Fibroblast of the aortic adventitia (primary cell): ENCODE data around the gene GALNT12. TPM values are rescaled to one million over a fixed set of nuclear protein-coding genes. Genes with fewer than 3 reads are reported as not detected.

Source experiments
- DNase-seq: peaks from one replicate; pipeline ENCODE4 v3.0.0-alpha.2; 2010; ENCODE audit warnings: low read depth
- H3K4me3 ChIP-seq: 2 replicates; pipeline ENCODE4 v1.5.1; 2011; ENCODE audit warnings: low read depth, mild to moderate bottlenecking, control low read depth, low read length, moderate library complexity
- CTCF ChIP-seq: IDR thresholded peaks from 2 replicates; pipeline ENCODE4 v1.5.1; 2011; ENCODE audit warnings: mild to moderate bottlenecking, low read length, control low read depth, inconsistent platforms; ENCODE audit not compliant: insufficient read depth
- total RNA-seq: library from RNA; depleted of rRNA; stranded (reverse); fragments of >200 nt; gene quantifications from 2 replicates; pipeline ENCODE4 v1.2.3, GENCODE V29; 2012; ENCODE audit warnings: low replicate concordance

GALNT12 gene
- total RNA-seq, 1 donor: 24.9 TPM

DNA sequence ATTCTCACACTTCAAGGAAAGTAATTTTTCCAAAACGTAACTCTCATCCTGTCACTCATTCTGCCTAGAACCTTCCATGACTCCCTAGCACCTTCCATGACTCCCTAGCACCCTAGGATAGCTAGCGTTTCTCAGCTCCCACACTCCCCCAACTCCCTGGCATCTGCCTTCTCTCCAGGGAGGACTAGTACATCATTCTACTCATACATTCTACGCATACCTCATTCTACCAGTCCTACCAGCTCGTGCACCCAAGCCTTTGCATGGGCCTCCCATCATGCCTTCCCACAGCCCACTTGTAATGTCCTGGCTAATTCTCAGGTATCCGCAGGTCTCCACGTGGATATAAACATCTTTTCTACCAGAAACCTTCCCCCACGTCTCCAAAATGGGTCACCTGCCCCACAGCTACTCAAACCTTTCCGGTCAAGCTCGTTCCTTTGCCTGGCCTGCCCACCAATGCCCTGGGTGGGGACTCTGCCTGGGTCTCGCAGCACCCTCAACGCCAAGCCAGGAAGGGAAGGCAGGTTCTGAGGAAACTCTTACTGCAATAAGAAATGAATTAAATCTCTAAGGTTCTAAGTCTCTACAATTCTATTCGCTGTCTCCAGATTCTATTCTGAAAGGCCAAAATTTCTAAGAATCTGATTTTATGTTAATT is 12.0 kb upstream of the GALNT12 start:
- TF ChIP-seq CTCF: no peak
- H3K4me3 ChIP-seq: peak overlapping the region; percentile 73
- no peak for DNase-seq

GRCh38 chr9:98795970-98796363 is 11.5 kb upstream of the GALNT12 start:
- TF ChIP-seq CTCF: no peak
- DNase-seq: no peak
- peak overlapping the region; percentile 73 for H3K4me3 ChIP-seq

GRCh38 chr9:98796364-98797101 is 10.9 kb upstream of the GALNT12 start, which contains the start of gene ANKS6:
Gene ANKS6 (minus strand): TSS chr9:98796555. CDS start chr9:98796491, 64 bp downstream.
- peak; percentile 29 for TF ChIP-seq CTCF
- peak; percentile 62 for DNase-seq
- peak within 1 kb of the TSS; percentile 73 for H3K4me3 ChIP-seq

DNA sequence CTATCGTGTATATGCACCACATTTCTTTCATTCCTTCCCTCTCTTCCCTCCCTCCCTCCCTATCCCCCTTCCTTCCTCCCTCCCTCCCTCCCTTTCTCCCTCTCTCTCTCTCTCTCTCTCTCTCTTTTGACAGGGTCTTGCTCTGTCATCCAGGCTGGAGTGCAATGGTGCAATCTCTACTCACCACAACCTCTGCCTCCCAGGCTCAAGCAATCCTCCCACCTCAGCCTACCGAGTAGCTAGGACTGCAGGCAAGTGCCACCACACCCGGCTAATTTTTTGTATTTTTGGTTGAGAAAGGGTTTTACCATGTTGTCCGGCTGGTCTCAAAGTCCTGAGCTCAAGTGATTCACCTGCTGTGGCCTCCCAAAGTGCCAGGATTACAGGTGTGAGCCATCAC is 10.0 kb upstream of the GALNT12 start:
- H3K4me3 ChIP-seq: no peak overlapping the region
- TF ChIP-seq CTCF: no peak
- no peak for DNase-seq

GRCh38 chr9:98798254-98798653 is 9.2 kb upstream of the GALNT12 start:
- no peak overlapping the region for H3K4me3 ChIP-seq
- DNase-seq: no peak
- TF ChIP-seq CTCF: no peak

DNA sequence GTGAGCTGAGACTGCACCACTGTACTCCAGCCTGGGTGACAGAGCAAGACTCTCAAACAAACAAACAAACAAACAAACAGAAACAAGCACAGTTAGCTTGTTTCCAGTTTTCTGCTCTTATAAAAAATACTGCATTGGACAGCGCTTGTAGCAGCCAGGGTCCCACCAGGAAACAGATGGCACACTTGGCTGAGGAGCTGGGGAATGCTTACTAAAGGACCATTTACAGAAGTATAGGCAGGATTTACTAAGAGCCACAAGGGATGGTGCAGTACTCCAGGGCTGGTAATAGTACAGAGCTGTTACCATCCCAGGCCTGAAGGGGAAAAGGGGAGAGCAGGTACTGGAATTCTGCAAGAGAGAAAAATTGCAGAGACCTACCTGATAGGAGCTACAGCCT is 5.9 kb upstream of the GALNT12 start:
- no peak for DNase-seq

More for the DNA sequence above, 5.9 kb upstream of the GALNT12 start:
- TF ChIP-seq CTCF: no peak
- no peak overlapping the region for H3K4me3 ChIP-seq
